ES-I3 (cell line): Measurements from ENCODE around the gene UGT2A3.
"Not testable (repeated sequence)": the region's sequence is repeated elsewhere in the genome, so short reads cannot be mapped to it uniquely, and the experiment has no call there.

Experiments
- H3K36me3 ChIP-seq: 2 replicates; pipeline ENCODE4 v1.6.1; 2013; ENCODE audit warnings: mild to moderate bottlenecking, low read length, control low read depth, moderate library complexity; ENCODE audit not compliant: insufficient read depth
- H3K4me1 ChIP-seq: 2 replicates; pipeline ENCODE4 v1.6.1; 2013; ENCODE audit warnings: mild to moderate bottlenecking, control low read depth, low read length; ENCODE audit not compliant: insufficient read depth
- H3K9ac ChIP-seq: 2 replicates; pipeline ENCODE4 v1.6.1; 2013; ENCODE audit warnings: low read depth, mild to moderate bottlenecking, low read length, moderate library complexity
- H3K9me3 ChIP-seq: 2 replicates; pipeline ENCODE4 v1.6.1; 2013; ENCODE audit warnings: mild to moderate bottlenecking, low read length, moderate library complexity; ENCODE audit not compliant: control insufficient read depth, insufficient read depth

Gene UGT2A3

GRCh38 chr4:68948985-68949384 is 2.6 kb downstream of the UGT2A3 start:
- Histone ChIP-seq H3K9ac (no peak overlapping the region), H3K36me3 (no peaks in the 10 kb centered on the region), H3K9me3 (no peaks in the 10 kb centered on the region), H3K4me1 (no peaks in the 10 kb centered on the region)

- H3K4me1 ChIP-seq, result no peaks in the 10 kb centered on the region
- no peaks in the 10 kb centered on the region for H3K9me3 ChIP-seq
- H3K9ac ChIP-seq, result no peak overlapping the region
- H3K36me3 ChIP-seq, result no peaks in the 10 kb centered on the region
Measured at GRCh38 chr4:68948044-68948743, 3.4 kb downstream of the UGT2A3 start.

- no peaks in the 10 kb centered on the region for H3K36me3 ChIP-seq
- no peaks in the 10 kb centered on the region for H3K4me1 ChIP-seq
- no peak overlapping the region for H3K9ac ChIP-seq
- H3K9me3 ChIP-seq, result no peaks in the 10 kb centered on the region
Measured at GRCh38 chr4:68929076-68929737, 22.4 kb downstream of the UGT2A3 start.

GRCh38 chr4:68927165-68927564 is 24.4 kb downstream of the UGT2A3 start:
- Histone ChIP-seq H3K36me3 (no peaks in the 10 kb centered on the region), H3K4me1 (no peaks in the 10 kb centered on the region), H3K9ac (no peak overlapping the region), H3K9me3 (no peaks in the 10 kb centered on the region; the same call in 1 of the 2 replicates)

GRCh38 chr4:68922202-68922601 is 29.4 kb downstream of the UGT2A3 start:
- not testable (repeated sequence) for H3K36me3 ChIP-seq, H3K9ac ChIP-seq, H3K4me1 ChIP-seq, H3K9me3 ChIP-seq

- H3K9me3 ChIP-seq, result peaks cover 5% of the 10 kb centered on the region
- no peaks in the 10 kb centered on the region for H3K36me3 ChIP-seq
- H3K9ac ChIP-seq, result no peak overlapping the region
- H3K4me1 ChIP-seq, result no peaks in the 10 kb centered on the region
Measured at GRCh38 chr4:68921051-68921450, 30.6 kb downstream of the UGT2A3 start.

GRCh38 chr4:68917016-68917415 is 34.6 kb downstream of the UGT2A3 start:
- Histone ChIP-seq H3K9ac (no peak overlapping the region), H3K9me3 (peaks cover 5% of the 10 kb centered on the region; the same call in 1 of the 2 replicates), H3K4me1 (no peaks in the 10 kb centered on the region), H3K36me3 (no peaks in the 10 kb centered on the region)

GRCh38 chr4:68912807-68913206 is 38.8 kb downstream of the UGT2A3 start:
- Histone ChIP-seq H3K9me3 (no peaks in the 10 kb centered on the region), H3K9ac (no peak overlapping the region), H3K4me1 (no peaks in the 10 kb centered on the region; the same call in 1 of the 2 replicates), H3K36me3 (no peaks in the 10 kb centered on the region)

- Histone ChIP-seq H3K4me1 (peaks cover 11% of the 10 kb centered on the region), H3K9ac (no peak overlapping the region), H3K9me3 (no peaks in the 10 kb centered on the region), H3K36me3 (no peaks in the 10 kb centered on the region)
Measured at GRCh38 chr4:68909385-68909784, 42.2 kb downstream of the UGT2A3 start.

GRCh38 chr4:68907788-68908700 is 43.6 kb downstream of the UGT2A3 start:
- Histone ChIP-seq H3K9me3 (no peaks in the 10 kb centered on the region), H3K36me3 (no peaks in the 10 kb centered on the region)

GRCh38 chr4:68907245-68907644 is 44.4 kb downstream of the UGT2A3 start:
- H3K36me3 ChIP-seq, result no peaks in the 10 kb centered on the region
- H3K4me1 ChIP-seq, result peaks cover 15% of the 10 kb centered on the region
- H3K9ac ChIP-seq, result no peak overlapping the region; the same call in 1 of the 2 replicates
- H3K9me3 ChIP-seq, result no peaks in the 10 kb centered on the region

More at GRCh38 chr4:68907788-68908700, 43.6 kb downstream of the UGT2A3 start:
- Histone ChIP-seq H3K9ac (no peak overlapping the region), H3K4me1 (peaks cover 15% of the 10 kb centered on the region)

- Histone ChIP-seq H3K9ac (peak overlapping the region; percentile 39; the same call in 1 of the 2 replicates), H3K9me3 (no peaks in the 10 kb centered on the region), H3K36me3 (no peaks in the 10 kb centered on the region), H3K4me1 (peaks cover 15% of the 10 kb centered on the region)
Measured at GRCh38 chr4:68906780-68907137, 44.8 kb downstream of the UGT2A3 start.

- peaks cover 15% of the 10 kb centered on the region for H3K4me1 ChIP-seq
- H3K36me3 ChIP-seq, result no peaks in the 10 kb centered on the region
- no peaks in the 10 kb centered on the region for H3K9me3 ChIP-seq
- H3K9ac ChIP-seq, result peak overlapping the region; percentile 39
Measured at GRCh38 chr4:68905939-68906779, 45.4 kb downstream of the UGT2A3 start.

- Histone ChIP-seq H3K36me3 (no peaks in the 10 kb centered on the region), H3K9ac (peak overlapping the region; percentile 39; the same call in 1 of the 2 replicates), H3K4me1 (peaks cover 15% of the 10 kb centered on the region), H3K9me3 (no peaks in the 10 kb centered on the region)
Measured at GRCh38 chr4:68905598-68905938, 46.0 kb downstream of the UGT2A3 start.
